SK-N-SH (cell line): ENCODE measurements around the gene SH3PXD2B. TPM values are rescaled to one million over a fixed set of nuclear protein-coding genes. Genes with fewer than 3 reads are reported as not detected.

ENCODE experiments used
- CTCF ChIA-PET: fragments of 300-600, 350-600 bp; formaldehyde crosslinking; extraction: SDS; loops from one replicate; lab custom pipeline; 2021; lab: Yijun Ruan, JAX
- POLR2A ChIA-PET: fragments of 350-600 bp; sonication (Branson Sonifier 250); formaldehyde crosslinking; extraction: SDS; loops from one replicate; lab custom pipeline; 2020; ENCODE audit warnings: antibody characterized with exemption, inconsistent platforms; lab: Yijun Ruan, JAX
- DNase-seq: peaks from one replicate; pipeline ENCODE4 v3.0.0; 2012
- H2AFZ ChIP-seq: fragments of 200-600 bp; sonication (generic); 2 replicates; pipeline ENCODE4 v1.8.1; 2016; ENCODE audit warnings: antibody characterized with exemption, mild to moderate bottlenecking, low read depth
- H3F3A ChIP-seq: fragments of 200-600 bp; sonication (generic); replicated peaks from 2 replicates; pipeline ENCODE3; 2016; ENCODE audit warnings: antibody characterized with exemption, mild to moderate bottlenecking; ENCODE audit not compliant: insufficient read depth
- H3K27ac ChIP-seq, 2 experiments: fragments of 200-500 bp in 1 of 2; fragments of 200-600 bp in 1 of 2; sonication (Bioruptor generic) in 1 of 2; sonication (generic), shearing (Covaris generic) in 1 of 2; 2 replicates each; pipeline versions ENCODE4 v1.5.1 to v1.6.1; 2014 to 2016; ENCODE audit warnings: low read depth in 2 of 2, inconsistent platforms in 1 of 2, low read length in 1 of 2, mild to moderate bottlenecking in 1 of 2, mixed read lengths in 1 of 2
- H3K27me3 ChIP-seq: fragments of 200-600 bp; sonication (generic), shearing (Covaris generic); 2 replicates; pipeline ENCODE4 v1.6.1; 2016; ENCODE audit warnings: mixed run types; ENCODE audit not compliant: insufficient read depth
- H3K36me3 ChIP-seq, 2 experiments: fragments of 200-500 bp in 1 of 2; fragments of 200-600 bp in 1 of 2; sonication (Bioruptor generic) in 1 of 2; sonication (generic) in 1 of 2; replicated peaks in 1 of 2; 2 replicates each; pipeline versions ENCODE3 to v1.5.1; 2014 to 2016; ENCODE audit warnings: low read length in 1 of 2, mild to moderate bottlenecking in 1 of 2; ENCODE audit not compliant: insufficient read depth in 2 of 2, control insufficient read depth in 1 of 2
- H3K4me1 ChIP-seq, 2 experiments: fragments of 200-500 bp in 1 of 2; fragments of 200-600 bp in 1 of 2; sonication (Bioruptor generic) in 1 of 2; sonication (generic), shearing (Covaris generic) in 1 of 2; 2 replicates each; pipeline versions ENCODE4 v1.5.1 to v1.6.1; 2014 to 2016; ENCODE audit warnings: low read depth in 1 of 2, low read length in 1 of 2, mixed run types in 1 of 2; ENCODE audit not compliant: insufficient read depth in 2 of 2, control insufficient read depth in 1 of 2
- H3K4me2 ChIP-seq: fragments of 200-600 bp; sonication (generic), shearing (Covaris generic); 2 replicates; pipeline ENCODE4 v1.6.1; 2017; ENCODE audit warnings: mixed run types
- H3K4me3 ChIP-seq, 2 experiments: fragments of 200-500 bp in 1 of 2; fragments of 200-600 bp in 1 of 2; sonication (Bioruptor generic) in 1 of 2; sonication (generic), shearing (Covaris generic) in 1 of 2; 2 replicates each; pipeline versions ENCODE4 v1.5.1 to v1.8.1; 2014 to 2016; ENCODE audit warnings: low read depth in 2 of 2, inconsistent platforms in 1 of 2, low read length in 1 of 2, mild to moderate bottlenecking in 1 of 2, mixed read lengths in 1 of 2, moderate library complexity in 1 of 2
- H3K79me2 ChIP-seq: fragments of 200-600 bp; sonication (generic); 2 replicates; pipeline ENCODE4 v1.8.1; 2017; ENCODE audit warnings: mild to moderate bottlenecking; ENCODE audit not compliant: insufficient read depth
- H3K9ac ChIP-seq: fragments of 200-600 bp; sonication (generic); 2 replicates; pipeline ENCODE4 v1.6.1; 2017; ENCODE audit warnings: mixed run types
- H3K9me2 ChIP-seq: fragments of 200-600 bp; sonication (generic); 2 replicates; pipeline ENCODE4 v1.6.1; 2017; ENCODE audit warnings: mixed run types
- H3K9me3 ChIP-seq: fragments of 200-600 bp; sonication (generic); 2 replicates; pipeline ENCODE4 v1.6.1; 2017; ENCODE audit warnings: mixed run types, mild to moderate bottlenecking, moderate library complexity
- H4K20me1 ChIP-seq: fragments of 200-600 bp; sonication (generic); 2 replicates; pipeline ENCODE4 v1.6.1; 2017; ENCODE audit warnings: mild to moderate bottlenecking, mixed run types; ENCODE audit not compliant: insufficient read depth
- CHD2 ChIP-seq: fragments of 150-350 bp; IDR thresholded peaks from 2 replicates; pipeline ENCODE4 v1.6.1; 2018; ENCODE audit warnings: low read length; ENCODE audit not compliant: partially characterized antibody
- CTCF ChIP-seq: fragments of 200-600 bp; sonication (generic); IDR thresholded peaks from 2 replicates; pipeline ENCODE4 v1.6.1; 2017; ENCODE audit warnings: antibody characterized with exemption, mild to moderate bottlenecking, moderate library complexity
- EZH2phosphoT487 ChIP-seq: fragments of 200-600 bp; sonication (generic); IDR thresholded peaks from 2 replicates; pipeline ENCODE4 v1.6.1; 2017; ENCODE audit warnings: low read depth, mixed run types, mild to moderate bottlenecking, antibody characterized with exemption, moderate library complexity, borderline replicate concordance
- FOSL2 ChIP-seq: IDR thresholded peaks from 2 replicates; pipeline ENCODE4 v1.4.0; 2012; ENCODE audit warnings: low read depth, mild to moderate bottlenecking, moderate library complexity, borderline replicate concordance
- FOXM1 ChIP-seq: IDR thresholded peaks from 2 replicates; pipeline ENCODE4 v1.4.0; 2012; ENCODE audit warnings: low read depth, mild to moderate bottlenecking
- IRF3 ChIP-seq: fragments of 150-350 bp; IDR thresholded peaks from 2 replicates; pipeline ENCODE4 v1.6.1; 2016; ENCODE audit warnings: mild to moderate bottlenecking, low read depth, low read length
- MEF2A ChIP-seq: IDR thresholded peaks from 2 replicates; pipeline ENCODE4 v1.4.0; 2012; ENCODE audit warnings: low read depth, borderline replicate concordance
- NFIC ChIP-seq: IDR thresholded peaks from 2 replicates; pipeline ENCODE4 v1.4.0; 2012; ENCODE audit warnings: borderline replicate concordance
- NRF1 ChIP-seq: IDR thresholded peaks from 2 replicates; pipeline ENCODE4 v1.6.1; 2012; ENCODE audit warnings: low read depth, mild to moderate bottlenecking, low read length
- PBX3 ChIP-seq: IDR thresholded peaks from 2 replicates; pipeline ENCODE4; 2012
- POLR2AphosphoS5 ChIP-seq: IDR thresholded peaks from 2 replicates; pipeline ENCODE4 v1.6.1; 2012; ENCODE audit warnings: low read depth, low read length
- REST ChIP-seq: IDR thresholded peaks from 2 replicates; pipeline ENCODE4 v1.6.1; 2012; ENCODE audit warnings: mild to moderate bottlenecking, low read depth, low read length, moderate library complexity
- RFX5 ChIP-seq: IDR thresholded peaks from 2 replicates; pipeline ENCODE4 v1.6.1; 2012; ENCODE audit warnings: mild to moderate bottlenecking, improper control_type of control experiment, low read length
- RXRA ChIP-seq: IDR thresholded peaks from 2 replicates; pipeline ENCODE4 v1.4.0; 2012; ENCODE audit warnings: low read depth, mild to moderate bottlenecking, borderline replicate concordance
- SMC3 ChIP-seq: IDR thresholded peaks from 2 replicates; pipeline ENCODE4 v1.6.1; 2012; ENCODE audit warnings: low read depth, low read length, improper control_type of control experiment
- TCF12 ChIP-seq: IDR thresholded peaks from 2 replicates; pipeline ENCODE4 v1.4.0; 2012
- TEAD4 ChIP-seq: IDR thresholded peaks from 2 replicates; pipeline ENCODE4 v1.4.0; 2012; ENCODE audit warnings: mild to moderate bottlenecking, borderline replicate concordance; ENCODE audit not compliant: insufficient read depth
- USF1 ChIP-seq: IDR thresholded peaks from 2 replicates; pipeline ENCODE4 v1.4.0; 2012; ENCODE audit warnings: low read depth, borderline replicate concordance
- USF2 ChIP-seq: fragments of 150-350 bp; IDR thresholded peaks from 2 replicates; pipeline ENCODE4 v1.6.1; 2017; ENCODE audit warnings: antibody characterized with exemption, low read length, low read depth, borderline replicate concordance
- YY1 ChIP-seq: IDR thresholded peaks from 2 replicates; pipeline ENCODE4 v1.4.0; 2012; ENCODE audit warnings: low read depth, mild to moderate bottlenecking
- WGBS: methylation state at CpG from one replicate; pipeline ENCODE4 v1.1.6; 2017; ENCODE audit warnings: low lambda C conversion rate; 5-methylcytosine and 5-hydroxymethylcytosine counted together
- polyA plus RNA-seq, 3 experiments: library from polyadenylated mRNA; depleted of rRNA; stranded (reverse); fragments of >200 nt; gene quantifications; 2 replicates each; pipeline ENCODE4 v1.2.3, GENCODE V29; 2012

Gene SH3PXD2B
- polyA plus RNA-seq, 1 of the 3 experiments (the other 2 are of a cell fraction): 15.0 TPM

GRCh38 chr5:172361566-172362238, 92.6 kb downstream of the SH3PXD2B start (continued):
- no peak for TF ChIP-seq MEF2A
- TF ChIP-seq USF1: peak; percentile 71
- TF ChIP-seq, all 33 proteins: peak for 8

GRCh38 chr5:172358345-172358744, 96.0 kb downstream of the SH3PXD2B start:
- peaks cover 40 to 47% of the 10 kb centered on the region in 2 experiments for H3K36me3 ChIP-seq
- CTCF ChIA-PET: no interaction called here
- POLR2A ChIA-PET: no interaction called here
- no peaks in the 10 kb centered on the region for H3K9me2 ChIP-seq
- no peaks in the 10 kb centered on the region for H3K27me3 ChIP-seq
- H3K27ac ChIP-seq: no peak overlapping the region
- no peaks in the 10 kb centered on the region for H3K9me3 ChIP-seq
- 92% methylated on average over 5 of the region's 7 CpGs for WGBS
- H3K9ac ChIP-seq: no peak overlapping the region
- no peak overlapping the region for H2AFZ ChIP-seq
- H3K4me1 ChIP-seq: peaks cover 0 to 6% of the 10 kb centered on the region in 2 experiments; a peak in 1 of 4 replicates
- H4K20me1 ChIP-seq: no peaks in the 10 kb centered on the region
- H3K79me2 ChIP-seq: no peaks in the 10 kb centered on the region
- TF ChIP-seq CHD2 (no peak), FOSL2 (no peak), TEAD4 (no peak), RFX5 (no peak), PBX3 (no peak), CTCF (no peak), TCF12 (no peak), USF1 (no peak), SMC3 (no peak), YY1 (no peak), EZH2phosphoT487 (no peak), NFIC (no peak), POLR2AphosphoS5 (no peak), NRF1 (no peak), USF2 (no peak), REST (no peak), RXRA (no peak), MEF2A (no peak), FOXM1 (no peak), IRF3 (no peak)
- TF ChIP-seq, all 33 proteins: peak for 0
- Histone ChIP-seq H3F3A (peaks cover 11% of the 10 kb centered on the region), H3K4me3 (no peak overlapping the region), H3K4me2 (no peak overlapping the region)
- no peak for DNase-seq
